ENCODE data around the gene FIG4. TPM values are rescaled to one million over a fixed set of nuclear protein-coding genes. Genes with fewer than 3 reads are reported as not detected.
"Not testable (repeated sequence)": the region's sequence is repeated elsewhere in the genome, so short reads cannot be mapped to it uniquely, and the experiment has no call there.

The FIG4 gene
- total and polyA plus RNA-seq, 2 of the 4 experiments (the other 2 are of a cell fraction) = 12.1 to 15.4 TPM

DNA sequence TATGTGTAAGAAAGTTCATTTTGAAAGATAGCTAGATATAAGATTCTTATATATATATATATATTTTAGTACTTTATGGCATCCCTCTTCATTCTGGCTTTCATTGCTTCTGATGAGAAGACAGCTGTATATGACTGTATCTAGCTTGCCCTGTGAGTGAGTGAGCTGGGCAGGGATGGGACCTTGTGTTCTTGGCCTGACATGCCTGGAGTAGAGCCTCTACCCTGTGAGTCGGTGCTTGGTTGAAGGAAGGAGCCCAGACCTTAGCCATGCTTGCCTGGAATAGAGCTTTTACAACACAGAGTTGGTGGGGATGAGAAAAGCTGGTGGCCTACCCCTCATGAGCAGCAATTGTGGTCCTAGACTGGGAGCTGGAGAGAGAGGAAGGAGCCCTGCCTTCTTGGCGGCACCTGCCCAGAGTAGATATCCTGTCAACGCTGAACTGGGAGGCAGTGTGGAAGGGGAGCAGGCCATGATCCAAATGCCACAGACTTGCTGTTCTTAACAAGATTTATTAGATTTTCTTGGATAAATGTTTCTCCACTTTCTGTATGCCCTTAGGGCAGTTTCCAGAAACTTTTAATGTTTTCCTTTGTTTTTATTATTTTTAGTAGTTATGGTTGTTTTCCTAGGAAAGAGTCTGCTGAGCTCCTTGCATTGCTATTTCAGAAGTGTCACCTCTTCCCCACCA lies 31.6 kb downstream of the FIG4 start:
- H4K5ac ChIP-seq (ENCODE audit: low read depth, low read length) = no peak overlapping the region
- H3K27me3 ChIP-seq (ENCODE audit: control insufficient read depth, insufficient read depth, low read length) = no peaks in the 10 kb centered on the region
- no peaks in the 10 kb centered on the region for H3K36me3 ChIP-seq (ENCODE audit: control insufficient read depth, insufficient read depth, low read length)
- H2BK5ac ChIP-seq (ENCODE audit: low read depth, low read length, poor library complexity, severe bottlenecking) = no peak overlapping the region
- CTCF ChIA-PET = interaction anchor here (0.9 to 1.2 kb wide), 2 partner anchors 10 to 317 kb away, joined by 3 to 4 read pairs; no protein-coding TSS in a partner anchor
- no peak overlapping the region for H3K4me3 ChIP-seq (ENCODE audit: insufficient read depth, low read depth, low read length)
- H3K9me1 ChIP-seq (ENCODE audit: insufficient read depth, low read length) = no peaks in the 10 kb centered on the region
- in situ Hi-C loops (cut with MboI; ENCODE audit: low sequenced_read_pairs) = no loop called here
- no peak overlapping the region for H2BK120ac ChIP-seq (ENCODE audit: low read depth, low read length)
- no peaks in the 10 kb centered on the region for H3K4me1 ChIP-seq (ENCODE audit: control insufficient read depth, insufficient read depth, low read length)
- POLR2A ChIA-PET (ENCODE audit: unreplicated experiment) = no interaction called here
- no peak overlapping the region for H2BK15ac ChIP-seq (ENCODE audit: low read depth, low read length)
- no peak overlapping the region for H3K18ac ChIP-seq (ENCODE audit: low read depth, low read length)
- H3K79me1 ChIP-seq (ENCODE audit: low read depth in 1 of 2, low read length in 2 of 2) = no peaks in the 10 kb centered on the region
- H3K4ac ChIP-seq (ENCODE audit: low read depth, low read length) = no peak overlapping the region
- H3K14ac ChIP-seq (replicated peaks; ENCODE audit: low read depth, low read length) = no peak overlapping the region; the same call in 1 of the 2 replicates
- H2AFZ ChIP-seq (replicated peaks; ENCODE audit: low read length, poor library complexity) = no peak overlapping the region
- intact Hi-C loops (cut with micrococcal nuclease) = no loop called here
- H2AK5ac ChIP-seq (ENCODE audit: low read depth, low read length) = no peak overlapping the region
- ATAC-seq (ENCODE audit: low read depth) = no peak
- no peak overlapping the region for H3K9ac ChIP-seq (ENCODE audit: low read depth, low read length)
- BruUV-seq (replicated peaks) = no TSS peak
- H4K8ac ChIP-seq (ENCODE audit: low read depth in 2 of 2, low read length in 2 of 2) = no peak overlapping the region
- TF ChIP-seq ELK1 (IDR thresholded peaks at IDR 0.05; ENCODE audit: borderline replicate concordance, low read depth, low read length) (no peak), CHD1 (IDR thresholded peaks at IDR 0.05; ENCODE audit: low read depth, low read length) (no peak), FOS (IDR thresholded peaks at IDR 0.05; ENCODE audit: low read depth, low read length) (no peak), NFE2L2 (IDR thresholded peaks at IDR 0.05; ENCODE audit: low read depth, low read length) (no peak), MAZ (IDR thresholded peaks at IDR 0.05; ENCODE audit: borderline replicate concordance, low read depth, low read length) (no peak)
- H4K20me1 ChIP-seq (ENCODE audit: insufficient read depth, low read length) = no peaks in the 10 kb centered on the region
- no peak overlapping the region for H2BK20ac ChIP-seq (ENCODE audit: low read depth, low read length)
- no peak overlapping the region for H3K4me2 ChIP-seq (ENCODE audit: low read depth, low read length)
- no peaks in the 10 kb centered on the region for H3K9me3 ChIP-seq (ENCODE audit: control insufficient read depth, insufficient read depth, low read length)
- no peak overlapping the region for H4K91ac ChIP-seq (ENCODE audit: insufficient read depth, low read depth, low read length)
- DNase-seq = no peak
- dilution Hi-C loops (cut with HindIII; ENCODE audit: low sequenced_read_pairs, unreplicated experiment) = loop anchor here (25.0 kb wide), 1 partner anchor 315 kb away; no protein-coding TSS in a partner anchor
- H2AK9ac ChIP-seq (replicated peaks; ENCODE audit: low read depth, low read length, poor library complexity) = no peak overlapping the region
- no peak overlapping the region for H3K56ac ChIP-seq (ENCODE audit: extremely low read depth, insufficient read depth, low read length)
- WGBS, 2 experiments (ENCODE audit: extremely low coverage in 2 of 2, insufficient read length in 1 of 2) = no CpG with 5 or more reads among the region's 3 CpGs
- no peak overlapping the region for H3K23ac ChIP-seq (ENCODE audit: low read depth, low read length)
- no peak overlapping the region for H3K27ac ChIP-seq (ENCODE audit: insufficient read depth, low read length)

- H3K23ac ChIP-seq (ENCODE audit: low read depth, low read length); H3K27me3 ChIP-seq (ENCODE audit: control insufficient read depth, insufficient read depth, low read length); H3K14ac ChIP-seq (replicated peaks; ENCODE audit: low read depth, low read length); H3K9ac ChIP-seq (ENCODE audit: low read depth, low read length); H3K79me1 ChIP-seq (ENCODE audit: low read depth in 1 of 2, low read length in 2 of 2); DNase-seq; BruUV-seq (replicated peaks); CTCF ChIA-PET; H3K27ac ChIP-seq (ENCODE audit: insufficient read depth, low read length); H2AK5ac ChIP-seq (ENCODE audit: low read depth, low read length); H2BK120ac ChIP-seq (ENCODE audit: low read depth, low read length); H2AFZ ChIP-seq (replicated peaks; ENCODE audit: low read length, poor library complexity); H3K4me3 ChIP-seq (ENCODE audit: insufficient read depth, low read depth, low read length); dilution Hi-C loops (cut with HindIII; ENCODE audit: low sequenced_read_pairs, unreplicated experiment); H3K4me1 ChIP-seq (ENCODE audit: control insufficient read depth, insufficient read depth, low read length); H2BK5ac ChIP-seq (ENCODE audit: low read depth, low read length, poor library complexity, severe bottlenecking); H3K9me3 ChIP-seq (ENCODE audit: control insufficient read depth, insufficient read depth, low read length); H4K91ac ChIP-seq (ENCODE audit: insufficient read depth, low read depth, low read length); ATAC-seq (ENCODE audit: low read depth); H3K9me1 ChIP-seq (ENCODE audit: insufficient read depth, low read length); H4K8ac ChIP-seq (ENCODE audit: low read depth in 2 of 2, low read length in 2 of 2); H3K4ac ChIP-seq (ENCODE audit: low read depth, low read length); POLR2A ChIA-PET (ENCODE audit: unreplicated experiment); H3K36me3 ChIP-seq (ENCODE audit: control insufficient read depth, insufficient read depth, low read length); H3K56ac ChIP-seq (ENCODE audit: extremely low read depth, insufficient read depth, low read length); H4K20me1 ChIP-seq (ENCODE audit: insufficient read depth, low read length); H2AK9ac ChIP-seq (replicated peaks; ENCODE audit: low read depth, low read length, poor library complexity); intact Hi-C loops (cut with micrococcal nuclease); H4K5ac ChIP-seq (ENCODE audit: low read depth, low read length); H2BK15ac ChIP-seq (ENCODE audit: low read depth, low read length); H3K18ac ChIP-seq (ENCODE audit: low read depth, low read length); H3K4me2 ChIP-seq (ENCODE audit: low read depth, low read length); H2BK20ac ChIP-seq (ENCODE audit: low read depth, low read length); in situ Hi-C loops (cut with MboI; ENCODE audit: low sequenced_read_pairs): not testable (repeated sequence)
- no CpG with 5 or more reads among the region's 3 CpGs for WGBS, 2 experiments (ENCODE audit: extremely low coverage in 2 of 2, insufficient read length in 1 of 2)
These were observed 34.2 kb downstream of the FIG4 start for GRCh38 chr6:109725250-109725649.
